Stomach (tissue), 9 donors: ENCODE data around the gene STAT4. TPM values are rescaled to one million over a fixed set of nuclear protein-coding genes. Genes with fewer than 3 reads are reported as not detected.

ENCODE experiments used
- DNase-seq, 2 donors: peaks; one replicate each; pipeline versions ENCODE4 v3.0.0 to v3.0.0-alpha.2; 2013 to 2019
- H3K27ac ChIP-seq, 5 donors: fragments of 200-600 bp in 4 of 5; sonication (generic) in 4 of 5; one replicate each; pipeline ENCODE4 v1.5.1; 2013 to 2019; ENCODE audit warnings: mild to moderate bottlenecking in 1 of 5, moderate library complexity in 1 of 5
- H3K27me3 ChIP-seq, 3 donors: fragments of 200-600 bp; sonication (generic); one replicate each; pipeline ENCODE4 v1.5.1; 2017 to 2019; ENCODE audit warnings: mixed run types in 1 of 3
- H3K36me3 ChIP-seq, 4 donors: fragments of 200-600 bp; sonication (generic); 1 replicate in 3 of 4; 2 replicates in 1 of 4; pipeline ENCODE4 v1.5.1; 2016 to 2019
- H3K4me1 ChIP-seq, 4 donors: fragments of 200-600 bp; sonication (generic); one replicate each; pipeline ENCODE4 v1.5.1; 2016 to 2019
- H3K4me3 ChIP-seq, 4 donors: fragments of 200-600 bp; sonication (generic) in 3 of 4; one replicate each; pipeline ENCODE4 v1.5.1; 2016 to 2019; ENCODE audit warnings: mild to moderate bottlenecking in 1 of 4
- H3K9me3 ChIP-seq, 4 donors: fragments of 200-600 bp; sonication (generic); one replicate each; pipeline ENCODE4 v1.5.1; 2016 to 2019
- EP300 ChIP-seq: sonication (generic); formaldehyde crosslinking; IDR thresholded peaks from one replicate; pipeline ENCODE4 v1.6.1; 2017; ENCODE audit warnings: antibody characterized with exemption
- POLR2A ChIP-seq, 4 donors: fragments of 450-650 bp; IDR thresholded peaks; one replicate each; pipeline ENCODE4 v1.6.1; 2016; ENCODE audit warnings: antibody characterized with exemption in 4 of 4, control low read depth in 2 of 4, mild to moderate bottlenecking in 1 of 4, moderate library complexity in 1 of 4
- POLR2AphosphoS5 ChIP-seq, 3 donors: sonication (generic); formaldehyde crosslinking; IDR thresholded peaks; one replicate each; pipeline ENCODE4 v1.6.1; 2016; ENCODE audit warnings: antibody characterized with exemption in 3 of 3
- WGBS, 5 donors: extraction: QIAGEN DNeasy Blood & Tissue Kit in 3 of 5; methylation state at CpG; one replicate each; pipeline versions ENCODE4 v1.1.5 to v1.1.7; 2013 to 2018; 5-methylcytosine and 5-hydroxymethylcytosine counted together
- intact Hi-C: fragments of 100-400 bp; cut with DNase I; formaldehyde crosslinking; loops from one replicate; pipeline ENCODE4 v1.15.1; 2023; ENCODE audit warnings: low total_unique reads
- polyA plus RNA-seq, 3 donors: library from polyadenylated mRNA; stranded (reverse); fragments of 200-250 nt; gene quantifications; one replicate each; pipeline ENCODE4 v1.2.3, GENCODE V29; 2013
- total RNA-seq, 5 donors: library from RNA; depleted of rRNA; stranded (reverse); fragments of >200 nt; gene quantifications; one replicate each; pipeline versions ENCODE4 v1.1.0 to v1.2.3, GENCODE V29; 2014 to 2016
- TF ChIP-seq, protein P1 (sequence below), 7 experiments: fragments of 450-650 bp in 4 of 7; fragments of 200-600 bp in 3 of 7; sonication (generic) in 3 of 7; IDR thresholded peaks; one replicate each; pipeline ENCODE4 v1.5.1; 2016 to 2019; ENCODE audit warnings: antibody characterized with exemption in 7 of 7, control low read depth in 2 of 7, mild to moderate bottlenecking in 1 of 7
- donor health status: healthy with polysubstance abuse.
- donor health status: Bipolar disorder and iron deficiency.
- donor health status: healthy.

Gene STAT4
- total and polyA plus RNA-seq, 8 donors, result 0.75 to 21.4 (median 3.8) TPM

DNA sequence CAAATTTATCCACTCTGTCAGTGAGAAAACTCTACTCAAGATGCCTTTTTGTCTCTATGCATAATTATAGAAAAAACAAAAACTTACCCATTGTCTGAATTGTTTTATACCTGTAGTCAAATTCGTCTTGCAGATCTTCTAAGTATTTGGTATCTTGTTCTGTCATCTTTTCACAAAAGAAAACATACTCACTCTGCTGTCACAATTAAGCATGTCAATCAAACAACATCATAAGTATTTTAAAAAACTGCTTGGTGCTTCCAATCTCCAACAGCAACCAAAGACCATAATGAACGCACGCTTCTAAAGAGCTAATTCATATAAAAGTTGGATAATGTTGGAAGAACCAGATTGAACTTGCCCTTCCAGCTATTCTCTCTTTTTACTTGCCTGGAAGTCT, 81.2 kb downstream of the STAT4 start:
- intact Hi-C loops, result no loop called here
- H3K4me3 ChIP-seq, result no peak overlapping the region

DNA sequence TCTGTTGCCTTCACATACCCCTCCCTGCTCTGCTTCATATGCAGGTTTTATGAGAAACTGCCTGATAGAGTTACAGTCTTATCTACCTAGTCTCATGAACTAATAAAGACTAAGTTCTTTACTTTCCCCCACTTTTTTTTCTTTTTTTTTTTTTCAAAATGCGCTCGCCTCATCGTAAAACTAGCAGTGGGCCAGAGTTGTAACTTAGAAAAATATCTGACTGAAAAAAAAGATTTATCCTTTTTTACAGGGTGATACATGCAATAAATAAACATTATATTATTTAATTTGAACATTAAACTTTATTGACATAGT, 83.9 kb downstream of the STAT4 start:
- Histone ChIP-seq H3K9me3 (no peaks in the 10 kb centered on the region), H3K27me3 (no peaks in the 10 kb centered on the region), H3K4me3 (no peak overlapping the region), H3K27ac (no peak overlapping the region), H3K36me3 (no peaks in the 10 kb centered on the region), H3K4me1 (no peaks in the 10 kb centered on the region)
- 89 to 96% (median 92%) methylated on average over 3 of the region's 3 CpGs for WGBS, 5 donors
- no peak for DNase-seq
- intact Hi-C loops, result no loop called here
- no peak for TF ChIP-seq POLR2AphosphoS5 (IDR thresholded peaks at IDR 0.05)
- no peak for TF ChIP-seq POLR2A (IDR thresholded peaks at IDR 0.05)
- no peak for TF ChIP-seq EP300
- TF ChIP-seq, protein P1, sequence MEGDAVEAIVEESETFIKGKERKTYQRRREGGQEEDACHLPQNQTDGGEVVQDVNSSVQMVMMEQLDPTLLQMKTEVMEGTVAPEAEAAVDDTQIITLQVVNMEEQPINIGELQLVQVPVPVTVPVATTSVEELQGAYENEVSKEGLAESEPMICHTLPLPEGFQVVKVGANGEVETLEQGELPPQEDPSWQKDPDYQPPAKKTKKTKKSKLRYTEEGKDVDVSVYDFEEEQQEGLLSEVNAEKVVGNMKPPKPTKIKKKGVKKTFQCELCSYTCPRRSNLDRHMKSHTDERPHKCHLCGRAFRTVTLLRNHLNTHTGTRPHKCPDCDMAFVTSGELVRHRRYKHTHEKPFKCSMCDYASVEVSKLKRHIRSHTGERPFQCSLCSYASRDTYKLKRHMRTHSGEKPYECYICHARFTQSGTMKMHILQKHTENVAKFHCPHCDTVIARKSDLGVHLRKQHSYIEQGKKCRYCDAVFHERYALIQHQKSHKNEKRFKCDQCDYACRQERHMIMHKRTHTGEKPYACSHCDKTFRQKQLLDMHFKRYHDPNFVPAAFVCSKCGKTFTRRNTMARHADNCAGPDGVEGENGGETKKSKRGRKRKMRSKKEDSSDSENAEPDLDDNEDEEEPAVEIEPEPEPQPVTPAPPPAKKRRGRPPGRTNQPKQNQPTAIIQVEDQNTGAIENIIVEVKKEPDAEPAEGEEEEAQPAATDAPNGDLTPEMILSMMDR (IDR thresholded peaks at IDR 0.05), result no peak

More for the DNA sequence above, 81.2 kb downstream of the STAT4 start:
- no peak for DNase-seq
- no peak overlapping the region for H3K27ac ChIP-seq
- no peaks in the 10 kb centered on the region for H3K4me1 ChIP-seq
- no peak for TF ChIP-seq POLR2A (IDR thresholded peaks at IDR 0.05)
- no peak for TF ChIP-seq POLR2AphosphoS5 (IDR thresholded peaks at IDR 0.05)
- TF ChIP-seq, protein P1 (IDR thresholded peaks at IDR 0.05), result no peak
- TF ChIP-seq EP300, result no peak
- no peaks in the 10 kb centered on the region for H3K9me3 ChIP-seq
- no peaks in the 10 kb centered on the region for H3K36me3 ChIP-seq
- H3K27me3 ChIP-seq, result no peaks in the 10 kb centered on the region
- WGBS, 5 donors, result 87 to 92% (median 89%) methylated on average over 3 of the region's 3 CpGs

DNA sequence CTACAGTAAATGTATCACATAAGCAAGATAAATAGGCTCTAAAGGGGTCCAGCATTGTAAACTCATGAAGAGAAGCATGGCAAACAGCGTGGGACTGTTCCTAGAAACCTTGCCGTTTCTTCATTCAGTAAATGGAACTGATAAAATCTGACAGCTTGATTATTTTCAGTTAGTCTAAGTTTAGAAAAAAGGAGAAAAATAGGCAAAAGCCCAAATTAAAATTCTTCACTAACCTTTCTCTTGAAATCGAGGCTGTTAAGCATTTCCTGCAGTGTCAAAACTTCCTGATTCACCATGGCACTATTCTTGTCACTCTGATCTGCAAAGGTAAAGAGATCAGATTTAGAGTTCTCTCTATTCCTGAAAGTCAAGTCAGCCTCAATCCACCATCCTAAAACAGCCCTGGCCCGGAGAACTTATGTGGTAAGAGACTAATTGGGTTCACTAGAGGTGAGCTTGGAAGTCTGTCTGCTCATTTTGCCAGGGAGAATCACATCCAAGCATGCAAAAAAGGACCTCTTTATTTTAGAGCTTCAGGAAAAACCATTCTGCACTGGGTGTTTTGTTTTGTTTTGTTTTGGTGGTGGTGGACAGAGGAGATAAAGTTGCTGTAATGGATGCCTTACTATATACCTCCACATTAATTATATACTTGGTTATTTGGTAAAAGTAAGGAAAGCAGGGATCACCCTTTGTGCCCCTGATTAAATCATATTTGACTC, 84.4 kb downstream of the STAT4 start:
- peak overlapping the region in 1 of 5 donors; percentile 41 for H3K27ac ChIP-seq
- H3K4me3 ChIP-seq, result no peak overlapping the region
- no peaks in the 10 kb centered on the region for H3K36me3 ChIP-seq
- H3K27me3 ChIP-seq, result no peaks in the 10 kb centered on the region
- intact Hi-C loops, result no loop called here
- DNase-seq, result no peak
- no peak for TF ChIP-seq POLR2AphosphoS5 (IDR thresholded peaks at IDR 0.05)
- TF ChIP-seq EP300, result no peak
- TF ChIP-seq, protein P1 (IDR thresholded peaks at IDR 0.05), result no peak
- TF ChIP-seq POLR2A (IDR thresholded peaks at IDR 0.05), result no peak
- no peaks in the 10 kb centered on the region for H3K9me3 ChIP-seq
- no peaks in the 10 kb centered on the region for H3K4me1 ChIP-seq
- 33 to 46% (median 41%) methylated on average over 4 of the region's 4 CpGs for WGBS, 5 donors

- Histone ChIP-seq H3K27me3 (no peaks in the 10 kb centered on the region), H3K9me3 (no peaks in the 10 kb centered on the region), H3K4me1 (no peaks in the 10 kb centered on the region), H3K27ac (peak overlapping the region in 1 of 5 donors; percentile 41), H3K36me3 (no peaks in the 10 kb centered on the region), H3K4me3 (no peak overlapping the region)
- intact Hi-C loops, result no loop called here
- TF ChIP-seq POLR2A (IDR thresholded peaks at IDR 0.05) (no peak), EP300 (no peak), POLR2AphosphoS5 (IDR thresholded peaks at IDR 0.05) (no peak)
- TF ChIP-seq, protein P1 (IDR thresholded peaks at IDR 0.05), result no peak
- WGBS, 5 donors, result 42 to 71% (median 67%) methylated on average over 2 of the region's 2 CpGs
- DNase-seq, result no peak
Observed at GRCh38 chr2:191065785-191066184, 85.0 kb downstream of the STAT4 start.
